GM18517 (cell line): ENCODE measurements around the gene KCNQ1.

ENCODE experiments used
- ATAC-seq: cut with Tn5 transposase; IDR thresholded peaks from one replicate; pipeline ENCODE4 v1.9.1; 2021; ENCODE audit warnings: mild to moderate bottlenecking, moderate library complexity; ENCODE audit not compliant: unreplicated experiment

KCNQ1 gene

GRCh38 chr11:2444821-2445745 is at the start of gene KCNQ1:
KCNQ1 (plus strand) TSS chr11:2445008; CDS start chr11:2445099, 91 bp downstream.
- no peak for ATAC-seq

GRCh38 chr11:2395211-2395730 is 49.5 kb upstream of the KCNQ1 start:
- ATAC-seq = no peak

- no peak for ATAC-seq
These were observed 49.0 kb upstream of the KCNQ1 start for GRCh38 chr11:2395856-2396255.

- ATAC-seq = no peak
These were observed 48.3 kb upstream of the KCNQ1 start for GRCh38 chr11:2396471-2396870.

GRCh38 chr11:2397005-2397404 is 47.8 kb upstream of the KCNQ1 start:
- no peak for ATAC-seq

GRCh38 chr11:2398664-2399355 is 46.0 kb upstream of the KCNQ1 start:
- no peak for ATAC-seq

- peak; percentile 17 for ATAC-seq
These were observed 45.2 kb upstream of the KCNQ1 start for GRCh38 chr11:2399488-2400068.

GRCh38 chr11:2400069-2400761 is 44.6 kb upstream of the KCNQ1 start, which contains the start of gene TSSC4:
TSSC4 (plus strand) TSS chr11:2400750; CDS start chr11:2402634, 1,884 bp downstream.
- ATAC-seq = peak; percentile 92

- peak; percentile 14 for ATAC-seq
These were observed 43.9 kb upstream of the KCNQ1 start for GRCh38 chr11:2400762-2401435.

GRCh38 chr11:2401436-2401984 is 43.3 kb upstream of the KCNQ1 start:
- no peak for ATAC-seq

GRCh38 chr11:2402106-2402505 is 42.7 kb upstream of the KCNQ1 start:
- no peak for ATAC-seq

GRCh38 chr11:2402890-2403645 is 41.7 kb upstream of the KCNQ1 start:
- no peak for ATAC-seq

- ATAC-seq = no peak
These were observed 40.0 kb upstream of the KCNQ1 start for GRCh38 chr11:2404735-2405196.

GRCh38 chr11:2406451-2406850 is 38.4 kb upstream of the KCNQ1 start:
- no peak for ATAC-seq

- no peak for ATAC-seq
These were observed 37.9 kb upstream of the KCNQ1 start for GRCh38 chr11:2406878-2407410.

- no peak for ATAC-seq
These were observed 36.1 kb upstream of the KCNQ1 start for GRCh38 chr11:2408671-2409070.

- ATAC-seq = no peak
These were observed 35.7 kb upstream of the KCNQ1 start for GRCh38 chr11:2409126-2409525.

GRCh38 chr11:2409611-2410468 is 35.0 kb upstream of the KCNQ1 start:
- ATAC-seq = no peak
